H1 (cell line): ENCODE data around the gene MRPL43. TPM values are rescaled to one million over a fixed set of nuclear protein-coding genes. Genes with fewer than 3 reads are reported as not detected.

Experiments used
- CTCF ChIA-PET: fragments of 300-600 bp; sonication (Branson Sonifier 250); formaldehyde crosslinking; loops from one replicate; lab custom pipeline; 2021; ENCODE audit not compliant: partially characterized antibody; lab: Charles Lee
- POLR2A ChIA-PET: fragments of 300-600 bp; sonication (Branson Sonifier 250); formaldehyde crosslinking; loops from one replicate; lab custom pipeline; 2021; ENCODE audit warnings: inconsistent platforms; ENCODE audit not compliant: partially characterized antibody; lab: Charles Lee
- DNase-seq, 2 experiments: peaks; one replicate each; pipeline versions ENCODE4 v3.0.0 to v3.0.0-alpha.2; 2010 to 2022; ENCODE audit warnings: low spot score in 2 of 2, low read depth in 1 of 2, mixed read lengths in 1 of 2
- FAIRE-seq: peaks from 2 replicates; lab custom pipeline; 2011; peaks lifted over from hg19 to GRCh38; lab: Jason Lieb, UNC
- H2AFZ ChIP-seq: 2 replicates; pipeline ENCODE4 v1.8.1; 2012; ENCODE audit warnings: low read length, inconsistent platforms
- H2AK5ac ChIP-seq: 2 replicates; pipeline ENCODE4 v1.6.1; 2013; ENCODE audit warnings: low read depth, low read length
- H2BK120ac ChIP-seq: replicated peaks from 2 replicates; pipeline ENCODE3; 2013; ENCODE audit warnings: low read depth, low read length, inconsistent platforms
- H2BK12ac ChIP-seq: 2 replicates; pipeline ENCODE4 v1.6.1; 2013; ENCODE audit warnings: low read depth, low read length
- H2BK15ac ChIP-seq: 2 replicates; pipeline ENCODE4 v1.6.1; 2013; ENCODE audit warnings: low read length
- H2BK20ac ChIP-seq: 2 replicates; pipeline ENCODE4 v1.6.1; 2013; ENCODE audit warnings: low read length
- H2BK5ac ChIP-seq: 2 replicates; pipeline ENCODE4 v1.6.1; 2013; ENCODE audit warnings: low read depth, low read length
- H3K14ac ChIP-seq: 2 replicates; pipeline ENCODE4 v1.6.1; 2013; ENCODE audit warnings: inconsistent platforms; ENCODE audit not compliant: insufficient read length
- H3K18ac ChIP-seq: 2 replicates; pipeline ENCODE4 v1.6.1; 2013; ENCODE audit warnings: low read length; ENCODE audit errors: extremely low read depth
- H3K23ac ChIP-seq: 2 replicates; pipeline ENCODE4 v1.6.1; 2013; ENCODE audit warnings: inconsistent platforms; ENCODE audit not compliant: insufficient read length
- H3K23me2 ChIP-seq: 2 replicates; pipeline ENCODE4 v1.6.1; 2013; ENCODE audit warnings: low read depth, low read length
- H3K27ac ChIP-seq: 2 replicates; pipeline ENCODE4 v1.6.1; 2011; ENCODE audit warnings: low read depth, low read length, inconsistent platforms
- H3K27me3 ChIP-seq, 4 experiments: replicated peaks in 1 of 4; 1 replicate in 1 of 4; 2 replicates in 3 of 4; pipeline versions ENCODE4 v1.6.1 to v1.8.1; 2011 to 2013; ENCODE audit warnings: low read length in 3 of 4, mild to moderate bottlenecking in 3 of 4, inconsistent platforms in 2 of 4, mixed read lengths in 2 of 4, moderate library complexity in 1 of 4; ENCODE audit not compliant: control insufficient read depth in 3 of 4, insufficient read depth in 3 of 4; ENCODE audit errors: extremely low read depth in 1 of 4
- H3K36me3 ChIP-seq, 4 experiments: 2 replicates each; pipeline versions ENCODE4 v1.6.1 to v1.8.1; 2011 to 2013; ENCODE audit warnings: mild to moderate bottlenecking in 4 of 4, low read length in 3 of 4, moderate library complexity in 2 of 4, control low read depth in 1 of 4, inconsistent platforms in 1 of 4; ENCODE audit not compliant: insufficient read depth in 4 of 4, control insufficient read depth in 2 of 4
- H3K4ac ChIP-seq: replicated peaks from 2 replicates; pipeline ENCODE3; 2013; ENCODE audit warnings: low read length, low read depth, mixed read lengths, inconsistent platforms; ENCODE audit not compliant: insufficient read length
- H3K4me1 ChIP-seq, 4 experiments: replicated peaks in 1 of 4; 1 replicate in 1 of 4; 2 replicates in 3 of 4; pipeline versions ENCODE4 v1.6.1 to v1.8.1; 2011 to 2013; ENCODE audit warnings: low read length in 3 of 4, inconsistent platforms in 2 of 4, mixed read lengths in 1 of 4; ENCODE audit not compliant: insufficient read depth in 4 of 4, control insufficient read depth in 3 of 4
- H3K4me2 ChIP-seq, 2 experiments: 2 replicates each; pipeline versions ENCODE4 v1.6.1 to v1.8.1; 2011 to 2013; ENCODE audit warnings: low read depth in 2 of 2, low read length in 2 of 2, control low read depth in 1 of 2, inconsistent platforms in 1 of 2, mild to moderate bottlenecking in 1 of 2; ENCODE audit not compliant: insufficient read depth in 1 of 2
- H3K4me3 ChIP-seq, 4 experiments: fragments of 200-600, 300-600 bp in 1 of 4; sonication (generic), shearing (Covaris generic), sonication (Bioruptor Twin) in 1 of 4; 2 replicates each; pipeline versions ENCODE4 v1.5.1 to v1.8.1; 2011 to 2016; ENCODE audit warnings: low read length in 4 of 4, low read depth in 3 of 4, control low read depth in 2 of 4, inconsistent platforms in 2 of 4, mild to moderate bottlenecking in 2 of 4, mixed read lengths in 1 of 4, moderate library complexity in 1 of 4; ENCODE audit not compliant: insufficient read depth in 2 of 4; ENCODE audit errors: extremely low read depth in 1 of 4
- H3K56ac ChIP-seq: replicated peaks from 2 replicates; pipeline ENCODE3; 2013; ENCODE audit warnings: low read depth, mild to moderate bottlenecking, mixed read lengths, low read length, inconsistent platforms; ENCODE audit not compliant: insufficient read length
- H3K79me1 ChIP-seq: 2 replicates; pipeline ENCODE4 v1.6.1; 2013; ENCODE audit warnings: low read depth, low read length, control low read depth
- H3K79me2 ChIP-seq, 2 experiments: 2 replicates each; pipeline versions ENCODE4 v1.6.1 to v1.8.1; 2012 to 2013; ENCODE audit warnings: low read length in 2 of 2, mild to moderate bottlenecking in 2 of 2, inconsistent platforms in 1 of 2; ENCODE audit not compliant: insufficient read depth in 2 of 2, control insufficient read depth in 1 of 2
- H3K9ac ChIP-seq, 4 experiments: replicated peaks in 1 of 4; 1 replicate in 1 of 4; 2 replicates in 3 of 4; pipeline versions ENCODE4 v1.6.1 to v1.8.1; 2011 to 2013; ENCODE audit warnings: low read depth in 3 of 4, low read length in 3 of 4, control low read depth in 2 of 4, mild to moderate bottlenecking in 2 of 4, moderate library complexity in 2 of 4, inconsistent platforms in 1 of 4; ENCODE audit errors: extremely low read depth in 1 of 4
- H3K9me3 ChIP-seq, 2 experiments: 2 replicates each; pipeline versions ENCODE4 v1.6.1 to v1.8.1; 2012 to 2013; ENCODE audit warnings: mild to moderate bottlenecking in 2 of 2, moderate library complexity in 2 of 2, control low read depth in 1 of 2, inconsistent platforms in 1 of 2, low read depth in 1 of 2, low read length in 1 of 2, mixed read lengths in 1 of 2; ENCODE audit not compliant: insufficient read depth in 2 of 2
- H4K20me1 ChIP-seq, 2 experiments: replicated peaks in 1 of 2; 2 replicates each; pipeline versions ENCODE3 to v1.8.1; 2011 to 2013; ENCODE audit warnings: inconsistent platforms in 2 of 2, low read length in 2 of 2, mild to moderate bottlenecking in 1 of 2; ENCODE audit not compliant: insufficient read depth in 2 of 2, control insufficient read depth in 1 of 2
- H4K5ac ChIP-seq: 2 replicates; pipeline ENCODE4 v1.6.1; 2013; ENCODE audit warnings: low read length, low read depth, mixed read lengths, inconsistent platforms; ENCODE audit not compliant: insufficient read length
- H4K8ac ChIP-seq: 2 replicates; pipeline ENCODE4 v1.8.0; 2013; ENCODE audit warnings: mild to moderate bottlenecking, moderate library complexity, low read length, inconsistent platforms; ENCODE audit not compliant: insufficient read depth; ENCODE audit errors: extremely low read depth
- H4K91ac ChIP-seq: replicated peaks from 2 replicates; pipeline ENCODE3; 2013; ENCODE audit warnings: low read length, mixed read lengths, inconsistent platforms; ENCODE audit not compliant: insufficient read length
- BACH1 ChIP-seq: IDR thresholded peaks from 2 replicates; pipeline ENCODE4 v1.6.1; 2012; ENCODE audit warnings: low read length, improper control_type of control experiment
- CHD1 ChIP-seq: IDR thresholded peaks from 2 replicates; pipeline ENCODE4 v1.6.1; 2012; ENCODE audit warnings: low read depth, low read length, improper control_type of control experiment
- CHD2 ChIP-seq: IDR thresholded peaks from 2 replicates; pipeline ENCODE4 v1.6.1; 2012; ENCODE audit warnings: low read length, improper control_type of control experiment
- CTCF ChIP-seq, 3 experiments: IDR thresholded peaks; 1 replicate in 2 of 3; 2 replicates in 1 of 3; pipeline versions ENCODE4 v1.5.1 to v1.6.1; 2011; ENCODE audit warnings: low read length in 3 of 3, mild to moderate bottlenecking in 3 of 3, inconsistent platforms in 2 of 3, low read depth in 1 of 3, moderate library complexity in 1 of 3; ENCODE audit not compliant: insufficient read depth in 1 of 3; ENCODE audit errors: control extremely low read depth in 1 of 3
- E2F6 ChIP-seq: IDR thresholded peaks from 2 replicates; pipeline ENCODE4 v1.6.1; 2012; ENCODE audit warnings: inconsistent platforms
- SIX5 ChIP-seq: IDR thresholded peaks from 2 replicates; pipeline ENCODE4 v1.6.1; 2011; ENCODE audit warnings: mild to moderate bottlenecking, low read depth, low read length
- TAF7 ChIP-seq: optimal IDR thresholded peaks from 2 replicates; pipeline ENCODE3; 2011; ENCODE audit warnings: low read depth, mild to moderate bottlenecking, inconsistent platforms, low read length, moderate library complexity, borderline replicate concordance
- TEAD4 ChIP-seq: IDR thresholded peaks from 2 replicates; pipeline ENCODE4 v1.6.1; 2012; ENCODE audit warnings: low read depth, low read length, inconsistent platforms, mixed read lengths
- WGBS, 2 experiments: shearing (Covaris generic) in 1 of 2; methylation state at CpG; one replicate each; pipeline versions ENCODE4 v1.1.6 to v1.1.7; 2013 to 2015; ENCODE audit warnings: low lambda C conversion rate in 2 of 2, mixed read lengths in 2 of 2, inconsistent platforms in 1 of 2, low coverage in 1 of 2, missing lambda C conversion rate in 1 of 2; ENCODE audit not compliant: insufficient replicate concordance in 2 of 2, insufficient coverage in 1 of 2, insufficient read length in 1 of 2; ENCODE audit errors: extremely low coverage in 1 of 2, missing lambda C conversion rate in 1 of 2; 5-methylcytosine and 5-hydroxymethylcytosine counted together
- polyA plus RNA-seq, 7 experiments: library from polyadenylated mRNA; depleted of rRNA in 3 of 7; stranded (reverse) in 5 of 7; unstranded in 2 of 7; fragments of >200 nt in 5 of 7; fragments of 200-250 nt in 2 of 7; gene quantifications; 1 replicate in 5 of 7; 2 replicates in 1 of 7; 4 replicates in 1 of 7; pipeline versions ENCODE4 v1.2.1 to v1.2.3, GENCODE V29; 2011 to 2013; ENCODE audit warnings: missing spikeins in 2 of 7, mixed read lengths in 2 of 7
- total RNA-seq: library from RNA; stranded (reverse); fragmentation: NEBNext Ultra II Directional; extraction: Animal tissue kit (Norgen Biotek cat#: 25700); gene quantifications from 2 replicates; pipeline ENCODE4 v1.2.1, GENCODE V29; 2021

The MRPL43 gene
- total and polyA plus RNA-seq, 2 of the 8 experiments (the other 6 are each of a cell fraction or from before 2014, with no cell fraction given), result 74.1 to 149 TPM

- H4K20me1 ChIP-seq, result peaks cover 0 to 3% of the 10 kb centered on the region in 2 experiments
- H3K4me3 ChIP-seq, result peak overlapping the region in 1 of 4 experiments; percentile 66; a peak in 2 of 8 replicates
- H3K4ac ChIP-seq, result peak overlapping the region; percentile 66
- POLR2A ChIA-PET, result interaction anchor here (1.3 to 3.5 kb wide), 6 partner anchors 10 to 42 kb away, joined by 3 to 24 read pairs (median 5); partner anchors contain the start of genes LZTS2, MRPL43 and TWNK
- H4K5ac ChIP-seq, result no peak overlapping the region
- peaks cover 17% of the 10 kb centered on the region for H3K23me2 ChIP-seq
- H3K18ac ChIP-seq, result no peak overlapping the region
- H3K27ac ChIP-seq, result no peak overlapping the region
- no peak overlapping the region for H2BK5ac ChIP-seq
- WGBS, 2 experiments, result 83% methylated on average over 22 of the region's 27 CpGs; no CpG with 5 or more reads in 1 of the 2 experiments
- H2BK20ac ChIP-seq, result no peak overlapping the region
- peaks cover 0 to 26% (median 21%) of the 10 kb centered on the region in 4 experiments; a peak in 6 of 7 replicates for H3K4me1 ChIP-seq
- no peak for FAIRE-seq
- peak overlapping the region; percentile 30 to 91; a peak in 3 of 4 replicates for H3K4me2 ChIP-seq
- peak overlapping the region; percentile 10 for H4K91ac ChIP-seq
- H2AFZ ChIP-seq, result no peak overlapping the region
- no peaks in the 10 kb centered on the region; the same call in 1 of the 2 replicates for H3K79me1 ChIP-seq
- DNase-seq, result no peak
- no peak overlapping the region for H4K8ac ChIP-seq
- no peaks in the 10 kb centered on the region for H3K79me2 ChIP-seq
- no peak overlapping the region for H2BK120ac ChIP-seq
- no peak overlapping the region for H2BK12ac ChIP-seq
- no peak overlapping the region for H2AK5ac ChIP-seq
- H3K56ac ChIP-seq, result no peak overlapping the region
- H2BK15ac ChIP-seq, result no peak overlapping the region; the same call in 1 of the 2 replicates
- H3K9ac ChIP-seq, result no peak overlapping the region
- H3K36me3 ChIP-seq, result no peaks in the 10 kb centered on the region
- H3K9me3 ChIP-seq, result no peaks in the 10 kb centered on the region
- no peak overlapping the region for H3K14ac ChIP-seq
- CTCF ChIA-PET, result interaction anchor here (0.6 to 51.8 kb wide), 24 partner anchors 10 to 552 kb away, joined by 3 to 2176 read pairs (median 4); partner anchors contain the start of genes KAZALD1 and LZTS2
- H3K27me3 ChIP-seq, result peaks cover 1 to 38% (median 29%) of the 10 kb centered on the region in 4 experiments
- no peak overlapping the region for H3K23ac ChIP-seq
- TF ChIP-seq CHD1, result no peak
- TF ChIP-seq CTCF (IDR thresholded peaks at IDR 0.05; ENCODE audit: control extremely low read depth in 1 of 3, insufficient read depth in 1 of 3, low read depth in 1 of 3, low read length in 3 of 3), result peak; percentile 13 to 64 (median 60); a peak in 2 of 4 replicates
- TF ChIP-seq BACH1, result no peak
- TF ChIP-seq E2F6, result 0 out of 2 replicates have a peak, but pooled peaks have one; percentile 20
- no peak for TF ChIP-seq SIX5
- no peak for TF ChIP-seq CHD2
- TF ChIP-seq TAF7, result no peak
- TF ChIP-seq TEAD4, result peak; percentile 77
These were observed 42.4 kb upstream of the MRPL43 start for GRCh38 chr10:101029520-101030295.
